K562 (cell line): ENCODE results near the gene POLR3GL. TPM values are rescaled to one million over a fixed set of nuclear protein-coding genes. Genes with fewer than 3 reads are reported as not detected.

Source experiments
- ARID3A ChIP-seq: IDR thresholded peaks from 2 replicates; pipeline ENCODE4 v1.6.1; 2012; ENCODE audit warnings: low read depth, low read length, improper control_type of control experiment, borderline replicate concordance
- ATF4 ChIP-seq: fragments of 450-650 bp; formaldehyde crosslinking; IDR thresholded peaks from 2 replicates; pipeline ENCODE4 v1.4.0; 2022; ENCODE audit warnings: mild to moderate bottlenecking, moderate library complexity
- CREB3 ChIP-seq: fragments of 450-650 bp; conservative IDR thresholded peaks from 2 replicates; pipeline ENCODE4 v1.6.1; 2016; ENCODE audit warnings: missing genetic modification characterization, low read depth, mild to moderate bottlenecking, missing compliant biosample characterization, moderate library complexity
- DLX4 ChIP-seq: fragments of 250-450 bp; sonication (Bioruptor Pico); IDR thresholded peaks from 2 replicates; pipeline ENCODE4 v1.6.1; 2021; ENCODE audit warnings: mild to moderate bottlenecking
- GTF2B ChIP-seq: IDR thresholded peaks from 2 replicates; pipeline ENCODE4 v1.6.1; 2011; ENCODE audit not compliant: insufficient read length; ENCODE audit errors: extremely low read depth
- HMGN3 ChIP-seq: IDR thresholded peaks from 2 replicates; pipeline ENCODE4 v1.6.1; 2011; ENCODE audit warnings: borderline replicate concordance, low read depth, mild to moderate bottlenecking, mixed read lengths, low read length; ENCODE audit not compliant: insufficient read length; ENCODE audit errors: extremely low read depth
- ILK ChIP-seq: fragments of 450-650 bp; IDR thresholded peaks from 2 replicates; pipeline ENCODE4 v1.6.1; 2016; ENCODE audit warnings: missing genetic modification characterization, low read depth, mild to moderate bottlenecking, missing compliant biosample characterization, moderate library complexity, borderline replicate concordance
- JUNB ChIP-seq: fragments of 450-650 bp; formaldehyde crosslinking; conservative IDR thresholded peaks from 2 replicates; pipeline ENCODE4 v1.4.0; 2020; ENCODE audit warnings: mild to moderate bottlenecking
- NR3C1 ChIP-seq: sonication (generic); formaldehyde crosslinking; IDR thresholded peaks from 2 replicates; pipeline ENCODE4 v1.8.1; 2022; ENCODE audit warnings: missing genetic modification reagents
- POLR2A ChIP-seq: fragments of 450-650 bp; conservative IDR thresholded peaks from 2 replicates; pipeline ENCODE4 v1.6.1; 2016
- POLR2G ChIP-seq: fragments of 200-400 bp; formaldehyde crosslinking; IDR thresholded peaks from 2 replicates; pipeline ENCODE4 v1.6.1; 2017; ENCODE audit warnings: low read depth, mild to moderate bottlenecking, antibody characterized with exemption, low read length, moderate library complexity
- SAFB2 ChIP-seq: fragments of 200-400 bp; formaldehyde crosslinking; IDR thresholded peaks from 2 replicates; pipeline ENCODE4 v1.6.1; 2018; ENCODE audit warnings: borderline replicate concordance, low read length, low read depth, moderate library complexity; ENCODE audit not compliant: severe bottlenecking
- SAP30 ChIP-seq: fragments of 200-600 bp; sonication (generic); IDR thresholded peaks from 2 replicates; pipeline ENCODE4 v1.6.1; 2012; ENCODE audit warnings: borderline replicate concordance, low read depth, mild to moderate bottlenecking, moderate library complexity, low read length, control low read depth, inconsistent platforms; ENCODE audit not compliant: insufficient read depth, poor library complexity, severe bottlenecking
- SMARCA4 ChIP-seq: fragments of 450-650 bp; IDR thresholded peaks from 2 replicates; pipeline ENCODE4 v1.6.1; 2016
- SOX6 ChIP-seq: fragments of 450-650 bp; IDR thresholded peaks from 2 replicates; pipeline ENCODE4 v1.6.1; 2014; ENCODE audit warnings: mild to moderate bottlenecking
- ZC3H4 ChIP-seq: sonication (generic); formaldehyde crosslinking; IDR thresholded peaks from 2 replicates; pipeline ENCODE4 v1.9.0; 2021; ENCODE audit warnings: missing genetic modification reagents, borderline replicate concordance
- ZFX ChIP-seq: sonication (generic); formaldehyde crosslinking; IDR thresholded peaks from 2 replicates; pipeline ENCODE4 v1.8.0; 2022; ENCODE audit warnings: mild to moderate bottlenecking, missing genetic modification reagents, moderate library complexity
- ZNF133 ChIP-seq: fragments of 250-450 bp; sonication (Bioruptor Pico); IDR thresholded peaks from 2 replicates; pipeline ENCODE4 v1.4.0; 2020; ENCODE audit warnings: mild to moderate bottlenecking
- ZNF3 ChIP-seq: fragments of 250-450 bp; sonication (Bioruptor Pico); IDR thresholded peaks from 2 replicates; pipeline ENCODE4 v1.5.0; 2021; ENCODE audit warnings: mild to moderate bottlenecking, moderate library complexity
- ZNF655 ChIP-seq: fragments of 250-450 bp; sonication (Bioruptor Pico); IDR thresholded peaks from 2 replicates; pipeline ENCODE4 v1.5.0; 2021
- ZNF699 ChIP-seq: fragments of 250-450 bp; sonication (Bioruptor Pico); IDR thresholded peaks from 2 replicates; pipeline ENCODE4 v1.8.0; 2021; ENCODE audit warnings: mild to moderate bottlenecking, moderate library complexity; ENCODE audit not compliant: insufficient replicate concordance
- polyA plus RNA-seq, 8 experiments: library from polyadenylated mRNA; depleted of rRNA in 4 of 8; stranded (reverse) in 5 of 8; unstranded in 3 of 8; fragments of >200 nt; fragmentation: Nextera tagmentation in 2 of 8; fragmentation: Illumina TruSeq in 1 of 8; extraction: Ambion mirVana in 2 of 8; extraction: Trizol in 1 of 8; gene quantifications; 2 replicates each; pipeline versions ENCODE4 v1.2.1 to v1.2.3, GENCODE V29; 2011 to 2014; ENCODE audit warnings: inconsistent platforms in 1 of 8, missing spikeins in 1 of 8
- total RNA-seq, 7 experiments: library from RNA; depleted of rRNA in 6 of 7; stranded (reverse); fragments of >200 nt in 6 of 7; fragmentation: Illumina TruSeq in 2 of 7; extraction: Trizol in 2 of 7; gene quantifications; 2 replicates each; pipeline versions ENCODE4 v1.2.1 to v1.2.3, GENCODE V29; 2011 to 2021; ENCODE audit warnings: low replicate concordance in 1 of 7

The POLR3GL gene
- total and polyA plus RNA-seq, 9 of the 15 experiments (the other 6 are each of a cell fraction or from before 2014, with no cell fraction given), result 14.6 to 48.4 (median 38.2) TPM

GRCh38 chr1:145990249-145990855 lies 25.9 kb downstream of the POLR3GL start (continued):
- no peak for TF ChIP-seq ARID3A
- no peak for TF ChIP-seq SAP30
- TF ChIP-seq SOX6, result peak; percentile 17; the same call in 1 of the 2 replicates
- TF ChIP-seq ZC3H4, result no peak
- TF ChIP-seq ZNF133, result no peak
- no peak for TF ChIP-seq SMARCA4
- TF ChIP-seq ZFX (CRISPR knock-in tag), result no peak
- TF ChIP-seq GTF2B, result no peak
- TF ChIP-seq JUNB, result no peak
- TF ChIP-seq CREB3 (tag), result no peak
- 0 out of 2 replicates have a peak, but pooled peaks have one; percentile 25 for TF ChIP-seq DLX4 (CRISPR knock-in tag)
- TF ChIP-seq ATF4, result peak; percentile 24; the same call in 1 of the 2 replicates
- no peak for TF ChIP-seq ILK (tag)
- TF ChIP-seq ZNF655 (CRISPR knock-in tag), result no peak
- no peak for TF ChIP-seq SAFB2
- no peak for TF ChIP-seq ZNF699 (CRISPR knock-in tag)
- peak; percentile 37 for TF ChIP-seq POLR2A
- TF ChIP-seq NR3C1 (CRISPR knock-in tag), result no peak
- no peak for TF ChIP-seq ZNF3 (CRISPR knock-in tag)
- TF ChIP-seq HMGN3, result no peak
- TF ChIP-seq POLR2G, result 0 out of 2 replicates have a peak, but pooled peaks have one; percentile 5
